GM19372 (cell line): ENCODE data around the gene ZMAT5.

Source experiments
- ATAC-seq: cut with Tn5 transposase; IDR thresholded peaks from one replicate; pipeline ENCODE4 v1.9.1; 2021; ENCODE audit warnings: mild to moderate bottlenecking, low read depth, moderate library complexity; ENCODE audit not compliant: unreplicated experiment

ZMAT5 gene

DNA sequence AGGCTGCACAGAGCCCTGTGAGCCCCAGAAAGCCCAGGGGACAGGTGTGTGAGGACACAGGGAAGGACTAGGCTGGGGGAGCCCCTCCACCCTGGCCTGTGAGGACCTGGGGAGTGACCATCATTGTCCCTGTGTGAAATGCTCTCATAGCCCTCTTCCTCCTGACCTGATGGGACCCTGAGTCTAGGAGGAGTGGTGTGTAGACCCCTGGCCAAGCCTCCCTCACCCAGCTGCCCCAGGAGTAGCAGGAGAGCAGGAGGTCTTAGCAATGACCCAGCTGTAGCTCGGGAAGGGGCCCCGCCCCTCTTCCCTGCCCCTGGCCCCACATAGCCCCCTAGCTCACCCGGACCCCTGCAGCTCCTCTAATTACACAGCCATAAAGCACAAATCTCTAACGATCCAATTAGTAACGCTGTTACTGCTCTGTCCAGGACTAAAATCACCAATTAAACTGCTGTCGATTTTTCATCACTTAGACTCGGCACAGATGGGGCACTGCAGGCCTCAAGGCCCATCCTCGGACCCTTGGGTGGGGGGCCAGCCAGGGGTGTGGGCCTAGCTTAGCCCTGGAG lies 53.6 kb downstream of the ZMAT5 start:
- ATAC-seq = no peak

GRCh38 chr22:29712119-29712518 lies 54.7 kb downstream of the ZMAT5 start:
- no peak for ATAC-seq

DNA sequence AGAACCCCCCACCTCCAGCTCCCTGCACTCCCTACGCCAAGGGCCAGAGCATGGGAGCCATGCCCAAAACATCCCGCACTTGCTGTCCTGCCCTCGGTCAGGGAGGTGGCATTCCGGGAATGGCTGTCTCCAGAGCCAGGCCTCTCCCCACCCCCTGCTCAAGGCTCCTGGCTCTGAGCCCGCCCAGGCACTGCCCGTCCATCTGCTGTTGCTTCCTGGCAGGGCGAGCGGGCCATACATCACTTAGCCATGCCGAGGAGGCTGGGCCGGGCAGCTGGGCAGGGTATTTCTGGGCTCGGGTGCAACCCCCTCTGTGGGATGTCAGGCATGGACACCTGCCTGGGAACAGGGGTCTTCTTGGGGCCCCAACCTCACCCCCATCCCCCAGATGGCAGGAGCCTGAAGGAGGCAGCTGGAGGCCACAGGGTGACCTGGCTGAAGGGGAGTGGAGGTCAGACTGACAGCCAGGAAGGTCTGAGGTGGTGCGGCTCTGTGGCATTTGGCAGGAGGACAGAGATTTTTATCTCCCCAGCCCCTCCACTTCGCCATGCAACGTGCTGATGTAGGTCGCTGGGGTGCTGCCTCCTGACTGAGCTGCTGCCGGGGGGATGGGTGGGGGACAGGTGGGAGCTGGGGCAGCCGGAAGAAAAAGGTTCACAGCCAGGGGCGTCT lies 55.7 kb downstream of the ZMAT5 start:
- ATAC-seq = no peak

DNA sequence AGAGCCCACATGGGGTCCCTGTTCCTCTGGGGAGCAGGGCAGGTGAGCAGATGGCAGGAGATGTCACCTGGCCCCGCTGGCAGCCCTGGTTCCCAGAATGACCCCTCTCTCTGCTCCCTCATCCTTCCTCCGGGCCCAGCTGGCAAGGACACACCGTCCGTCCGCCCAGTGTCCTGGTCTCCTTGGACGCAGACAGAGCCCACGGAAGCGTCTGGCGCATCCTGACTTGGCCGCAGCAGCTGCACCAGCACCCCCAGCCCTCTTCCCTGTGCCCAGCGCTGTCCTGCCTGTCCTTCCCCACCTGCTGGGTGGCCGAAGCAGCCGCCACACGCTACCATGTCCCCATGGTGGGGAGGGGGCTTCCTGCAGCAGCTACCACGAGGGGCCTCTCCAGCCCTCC lies 56.6 kb downstream of the ZMAT5 start:
- ATAC-seq = no peak

- no peak for ATAC-seq
Observed at GRCh38 chr22:29707471-29707870, 59.3 kb downstream of the ZMAT5 start.

GRCh38 chr22:29707010-29707409 lies 59.8 kb downstream of the ZMAT5 start:
- no peak for ATAC-seq

GRCh38 chr22:29706486-29706885 lies 60.3 kb downstream of the ZMAT5 start:
- ATAC-seq = no peak

DNA sequence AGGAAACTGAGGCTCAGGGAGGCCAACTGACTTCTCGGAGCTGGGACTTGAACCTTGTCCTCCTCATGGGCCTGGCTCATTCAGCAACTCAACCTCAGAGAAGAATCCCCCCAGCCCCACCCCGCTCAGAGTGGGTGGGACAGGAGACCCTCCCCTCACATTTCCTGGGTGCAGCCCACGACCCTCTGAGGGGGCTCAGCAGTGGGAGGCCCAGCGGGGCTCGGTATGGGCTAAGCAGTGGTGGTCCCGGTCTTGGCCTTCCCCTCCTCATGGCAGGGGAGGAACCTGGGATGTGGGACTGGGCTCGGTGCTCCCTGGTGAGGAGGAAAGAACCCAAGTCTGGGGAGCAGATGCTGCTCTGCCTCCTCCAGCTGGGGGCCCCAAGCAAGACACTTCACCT lies 61.2 kb downstream of the ZMAT5 start:
- no peak for ATAC-seq

GRCh38 chr22:29704528-29705285 lies 62.1 kb downstream of the ZMAT5 start:
- ATAC-seq = no peak

GRCh38 chr22:29703569-29704195 lies 63.1 kb downstream of the ZMAT5 start:
- ATAC-seq = no peak

DNA sequence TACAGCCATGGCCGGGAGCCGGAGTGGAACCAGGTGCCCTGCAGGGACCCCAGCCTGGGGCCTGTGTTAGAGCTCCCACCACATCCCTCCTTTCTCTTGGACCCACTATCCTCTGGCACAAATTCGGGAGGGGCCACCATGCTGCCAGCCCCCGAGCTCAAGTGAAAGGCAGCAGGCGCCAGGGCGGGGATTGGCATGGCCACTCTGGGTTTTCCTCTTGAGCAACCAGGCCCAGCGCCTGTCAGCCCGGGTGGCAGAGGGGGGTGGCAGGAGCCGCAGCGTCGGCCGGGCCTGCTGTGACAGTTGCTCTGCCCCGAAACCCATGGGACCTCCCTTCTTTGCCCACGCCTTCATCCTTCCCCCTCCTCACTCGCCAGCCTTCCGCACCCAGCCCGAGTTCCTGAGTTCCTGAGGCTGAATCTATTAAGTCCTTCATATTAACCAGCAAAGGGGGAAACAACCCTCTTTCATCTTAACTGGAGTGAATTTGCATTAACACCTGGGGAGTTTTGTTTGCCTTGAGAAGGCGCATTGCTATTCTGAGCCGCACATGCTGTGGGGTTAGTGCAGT lies 63.8 kb downstream of the ZMAT5 start:
- ATAC-seq = no peak

DNA sequence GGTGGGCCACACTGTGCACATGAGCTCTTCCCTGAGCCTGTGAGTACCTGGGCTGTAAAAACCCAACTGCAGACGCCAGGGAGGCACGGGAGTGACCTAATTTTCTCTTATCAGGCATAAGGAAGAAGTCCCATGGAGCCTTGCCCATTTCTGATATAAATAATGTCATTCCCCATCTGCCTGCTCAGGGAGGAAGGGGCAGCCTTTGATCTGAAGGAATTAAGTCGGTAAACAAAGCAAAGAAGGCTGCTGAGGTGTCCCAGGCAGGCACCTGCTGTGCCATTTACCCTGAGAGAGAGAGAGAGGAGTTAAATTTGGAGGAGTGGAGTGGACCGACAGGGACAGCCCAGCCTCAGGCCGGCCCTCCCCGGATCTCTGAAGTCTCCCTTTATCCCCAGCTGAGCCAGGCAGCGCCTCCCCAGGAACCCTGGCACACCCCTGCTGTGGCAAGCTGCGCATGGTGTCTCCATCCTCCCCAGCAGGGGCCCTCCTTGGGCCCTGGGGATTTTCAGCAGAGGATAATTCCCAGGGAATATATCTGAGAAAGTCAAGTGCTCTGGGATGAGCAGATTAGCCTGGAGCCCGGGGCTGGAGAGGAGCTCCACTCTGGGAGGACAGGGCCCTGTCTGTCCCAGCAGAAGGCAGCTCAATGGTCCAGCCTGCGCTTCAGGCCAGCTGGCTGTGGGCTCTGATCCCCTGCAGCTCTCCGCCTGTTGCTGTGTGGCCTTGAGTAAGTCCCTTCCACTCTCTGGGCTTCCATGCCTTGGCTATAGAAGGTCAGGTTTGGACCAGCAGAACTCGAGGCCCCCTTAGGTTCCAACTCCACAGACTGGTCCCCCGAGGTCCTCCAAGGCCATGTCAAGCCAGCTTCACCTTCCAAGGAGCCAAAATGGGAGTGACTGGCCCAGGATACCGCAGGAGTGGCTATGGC lies 64.5 kb downstream of the ZMAT5 start:
- ATAC-seq = no peak

DNA sequence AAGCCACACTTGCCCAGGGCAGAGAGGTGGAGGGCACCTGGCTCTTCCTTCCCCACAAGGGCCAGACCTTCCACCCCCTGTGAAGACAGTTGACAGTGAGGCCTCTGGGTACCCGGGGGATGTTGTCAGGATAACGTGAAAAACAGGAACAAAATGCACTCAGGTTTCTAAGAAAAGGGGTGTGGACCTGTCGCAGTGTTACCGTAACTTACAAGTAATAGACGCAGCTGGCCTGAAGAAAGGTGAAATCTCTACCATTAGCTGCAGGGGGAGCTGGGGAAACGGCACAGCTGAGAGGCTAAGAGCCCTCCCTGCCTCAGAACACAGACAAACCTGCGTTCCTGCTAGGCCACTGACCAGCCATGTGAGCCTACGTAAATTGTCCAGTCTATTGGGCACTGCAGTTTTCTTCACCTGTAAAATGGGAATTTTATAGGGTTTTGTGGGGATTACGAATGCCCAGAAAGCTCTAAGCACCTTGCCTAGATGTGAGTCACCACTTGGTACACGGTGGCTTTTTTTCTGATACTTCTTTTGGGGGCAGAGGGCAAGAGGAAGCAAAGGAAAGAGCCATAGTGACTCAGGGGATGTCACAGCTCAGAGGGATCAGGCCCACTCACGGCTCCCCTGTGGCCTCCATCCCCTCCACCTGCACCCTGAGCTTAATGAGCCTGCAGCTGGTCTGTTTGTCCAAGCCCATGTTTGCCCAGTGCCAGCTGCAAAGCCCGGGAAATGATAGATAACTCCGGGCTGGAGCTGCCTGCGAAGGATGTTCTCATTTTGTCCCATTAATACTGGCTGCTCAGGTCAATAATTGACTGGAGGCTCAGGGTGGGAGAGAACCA lies 65.4 kb downstream of the ZMAT5 start:
- no peak for ATAC-seq

GRCh38 chr22:29700900-29701154 lies 66.0 kb downstream of the ZMAT5 start:
- no peak for ATAC-seq

DNA sequence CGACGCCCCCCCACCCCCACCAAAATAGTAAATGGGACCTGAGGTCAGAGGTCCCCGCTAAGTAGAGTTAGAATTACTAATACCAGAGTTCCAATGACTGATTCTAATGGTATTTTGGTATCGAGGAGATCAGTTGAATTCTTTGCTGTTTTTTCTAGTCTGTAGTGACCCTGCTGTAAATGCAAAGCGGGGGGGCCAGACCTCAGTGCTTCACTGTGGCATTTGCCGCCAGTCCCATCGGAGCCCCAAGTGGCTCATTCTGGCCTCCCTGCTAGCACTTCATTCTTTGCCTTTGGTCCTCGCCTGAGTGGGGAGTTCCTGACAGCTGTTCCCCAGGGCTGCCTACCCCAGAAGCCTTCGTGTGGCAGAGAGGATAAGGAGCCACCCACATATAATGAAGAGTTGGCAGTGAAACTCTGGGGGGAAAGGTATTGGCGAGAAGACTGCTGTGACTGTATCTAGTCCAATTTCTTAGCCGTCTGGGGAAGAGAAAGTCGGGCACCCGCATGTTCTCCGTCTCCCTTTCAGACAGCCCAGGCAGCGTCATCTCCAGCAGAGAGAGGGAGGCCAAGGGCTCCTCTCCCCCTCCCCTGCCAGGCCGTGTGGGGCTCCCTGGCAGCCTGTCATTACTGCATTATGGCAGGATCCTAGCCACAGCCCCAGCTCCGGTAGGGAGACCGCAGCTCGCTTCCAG lies 66.5 kb downstream of the ZMAT5 start:
- no peak for ATAC-seq

- no peak for ATAC-seq
Observed at GRCh38 chr22:29697853-29698598, 68.8 kb downstream of the ZMAT5 start.

DNA sequence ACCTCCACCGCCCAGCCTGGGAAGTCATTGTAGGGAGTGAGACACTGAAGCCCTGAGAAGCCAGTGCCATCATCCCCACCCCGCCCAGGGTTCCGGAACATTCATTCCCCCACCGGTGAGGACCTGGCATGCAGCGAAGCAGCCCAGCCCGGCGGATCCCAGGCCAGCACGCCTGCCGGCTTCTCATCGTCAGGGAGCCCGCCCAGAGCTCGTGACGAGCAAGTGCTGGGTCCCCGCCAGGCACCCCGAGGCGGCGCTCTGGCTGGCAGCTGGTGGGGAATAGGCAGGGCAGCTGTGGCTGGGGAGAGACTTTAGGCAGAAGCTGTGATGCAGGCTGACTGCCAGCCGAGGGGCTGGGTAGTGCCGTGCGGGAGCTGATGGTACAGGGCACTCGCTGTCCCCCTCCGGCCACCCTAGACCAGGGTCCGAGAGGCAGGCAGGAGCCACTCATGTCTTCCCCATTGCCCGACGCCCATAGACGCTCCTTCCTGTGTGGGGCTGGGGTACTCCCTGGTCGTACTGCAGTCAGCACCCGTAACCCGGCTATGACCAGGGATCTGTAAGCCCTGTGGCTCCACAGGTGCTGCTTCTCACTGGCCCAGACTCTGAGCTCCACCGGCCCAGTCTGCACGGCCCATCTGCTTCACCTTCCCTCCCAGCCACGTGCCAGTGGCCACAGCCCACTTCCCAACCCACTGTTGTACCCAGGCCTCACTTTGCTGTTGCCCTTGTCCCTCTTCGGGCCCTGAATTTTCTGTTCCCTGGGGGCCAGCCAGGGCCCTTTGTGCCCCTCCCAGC lies 71.5 kb downstream of the ZMAT5 start:
- no peak for ATAC-seq
